ENCODE data around the gene MARK3.

DNA sequence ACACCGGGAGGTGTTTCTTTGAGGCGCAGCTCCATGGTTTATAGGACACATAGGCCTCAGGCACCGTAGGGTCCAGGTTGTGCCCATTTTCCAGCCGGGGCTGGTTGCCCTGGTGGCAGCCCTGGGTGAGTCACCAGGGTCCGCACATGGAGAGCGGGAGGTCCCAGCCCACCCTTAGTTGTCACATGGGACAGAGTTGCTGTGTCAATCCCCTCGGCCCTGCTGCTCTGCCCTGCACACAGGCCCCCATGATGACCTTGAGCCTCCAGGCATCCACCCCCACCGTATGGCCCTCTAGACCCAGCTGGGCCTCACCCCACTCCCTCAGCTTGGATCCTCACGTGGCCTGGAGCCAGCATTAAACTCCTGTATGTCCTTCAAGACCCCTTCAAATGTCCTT is 151.5 kb downstream of the MARK3 start:
- TF ChIP-seq, protein P1, sequence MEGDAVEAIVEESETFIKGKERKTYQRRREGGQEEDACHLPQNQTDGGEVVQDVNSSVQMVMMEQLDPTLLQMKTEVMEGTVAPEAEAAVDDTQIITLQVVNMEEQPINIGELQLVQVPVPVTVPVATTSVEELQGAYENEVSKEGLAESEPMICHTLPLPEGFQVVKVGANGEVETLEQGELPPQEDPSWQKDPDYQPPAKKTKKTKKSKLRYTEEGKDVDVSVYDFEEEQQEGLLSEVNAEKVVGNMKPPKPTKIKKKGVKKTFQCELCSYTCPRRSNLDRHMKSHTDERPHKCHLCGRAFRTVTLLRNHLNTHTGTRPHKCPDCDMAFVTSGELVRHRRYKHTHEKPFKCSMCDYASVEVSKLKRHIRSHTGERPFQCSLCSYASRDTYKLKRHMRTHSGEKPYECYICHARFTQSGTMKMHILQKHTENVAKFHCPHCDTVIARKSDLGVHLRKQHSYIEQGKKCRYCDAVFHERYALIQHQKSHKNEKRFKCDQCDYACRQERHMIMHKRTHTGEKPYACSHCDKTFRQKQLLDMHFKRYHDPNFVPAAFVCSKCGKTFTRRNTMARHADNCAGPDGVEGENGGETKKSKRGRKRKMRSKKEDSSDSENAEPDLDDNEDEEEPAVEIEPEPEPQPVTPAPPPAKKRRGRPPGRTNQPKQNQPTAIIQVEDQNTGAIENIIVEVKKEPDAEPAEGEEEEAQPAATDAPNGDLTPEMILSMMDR (IDR thresholded peaks at IDR 0.05) = no peak
- no peak for TF ChIP-seq POLR2A (IDR thresholded peaks at IDR 0.05)
